ENCODE data around the gene FEZF2. TPM values are rescaled to one million over a fixed set of nuclear protein-coding genes. Genes with fewer than 3 reads are reported as not detected.

FEZF2 gene
- total RNA-seq, 2 experiments from 2014 or later, result not detected

DNA sequence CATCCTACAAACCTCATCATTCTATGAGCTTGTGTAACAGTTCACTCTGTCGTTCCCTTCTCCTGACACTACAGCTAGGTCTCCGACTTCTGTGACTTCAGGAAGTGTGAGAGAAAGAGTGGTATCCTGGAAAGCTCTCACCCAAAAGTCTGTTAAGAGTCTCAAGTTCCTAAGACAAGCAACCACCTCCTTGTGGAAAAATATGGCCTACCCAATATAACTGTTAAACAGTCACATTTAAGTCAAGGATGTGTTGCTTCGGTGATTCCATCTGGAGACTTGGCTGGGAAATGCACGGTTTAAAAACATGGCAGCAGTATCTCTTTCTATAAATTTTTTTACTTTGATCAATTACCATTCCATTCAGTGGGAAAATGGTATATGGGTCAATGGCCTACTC is 13.8 kb downstream of the FEZF2 start:
- no peak overlapping the region for H3K27ac Mint-ChIP-seq
- H3K9me3 Mint-ChIP-seq, result no peaks in the 10 kb centered on the region
- no peaks in the 10 kb centered on the region for H3K36me3 Mint-ChIP-seq
- H3K27me3 Mint-ChIP-seq, result peaks cover 1% of the 10 kb centered on the region
- intact Hi-C loops (cut with micrococcal nuclease), result no loop called here
- no peaks in the 10 kb centered on the region for H3K4me1 Mint-ChIP-seq (ENCODE audit: low read depth)
- no peak overlapping the region for H3K4me3 Mint-ChIP-seq
- ChIA-PET POLR2A (no interaction called here), CTCF (interaction anchor here (0.7 kb wide), 1 partner anchor 30 kb away, joined by 3 read pairs; no protein-coding TSS in a partner anchor)
- DNase-seq, result no peak

DNA sequence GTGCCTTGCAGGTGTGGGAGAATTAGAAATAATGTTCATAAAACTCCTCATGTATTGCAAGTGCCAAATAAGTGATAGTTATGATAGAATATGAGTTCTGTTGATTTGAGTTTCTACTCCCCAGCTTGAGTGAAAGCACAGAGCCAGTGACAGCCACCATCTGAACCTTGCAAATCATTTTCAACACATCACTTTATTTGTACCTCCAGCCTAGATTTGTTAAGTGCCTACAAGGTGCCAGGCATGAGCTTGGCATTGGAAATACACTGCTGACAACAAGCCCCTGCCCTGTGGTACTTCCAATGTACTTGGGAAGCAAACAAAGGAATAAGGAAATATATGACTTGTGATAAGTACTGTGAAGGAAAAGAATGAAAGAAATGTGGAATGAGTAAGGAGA is 17.0 kb downstream of the FEZF2 start:
- Mint-ChIP-seq H3K4me1 (ENCODE audit: low read depth) (no peaks in the 10 kb centered on the region), H3K27ac (no peak overlapping the region), H3K4me3 (no peak overlapping the region), H3K36me3 (no peaks in the 10 kb centered on the region), H3K9me3 (no peaks in the 10 kb centered on the region), H3K27me3 (peaks cover 6% of the 10 kb centered on the region)
- POLR2A ChIA-PET, result no interaction called here
- no peak for DNase-seq
- CTCF ChIA-PET, result no interaction called here
- intact Hi-C loops (cut with micrococcal nuclease), result no loop called here

DNA sequence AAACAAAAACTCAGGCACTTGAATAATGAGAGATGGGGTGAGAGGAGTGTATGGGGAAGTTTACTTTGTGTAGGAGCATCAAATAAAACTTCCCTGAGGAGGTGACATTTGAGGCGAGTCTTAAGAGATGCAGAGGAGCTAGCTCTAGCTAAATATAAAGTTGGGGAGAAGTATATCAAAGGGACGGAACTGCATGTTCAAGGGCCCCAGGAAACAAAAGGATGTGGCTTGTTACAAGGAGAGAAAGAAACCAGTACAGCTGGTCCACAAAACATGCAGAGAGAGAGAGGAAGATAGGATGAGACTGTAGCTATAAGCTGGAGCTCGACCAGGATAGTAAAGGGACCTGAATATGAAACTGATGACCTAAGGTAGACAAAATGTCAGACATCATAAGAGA is 17.6 kb downstream of the FEZF2 start:
- intact Hi-C loops (cut with micrococcal nuclease), result no loop called here
- H3K9me3 Mint-ChIP-seq, result no peaks in the 10 kb centered on the region
- H3K4me3 Mint-ChIP-seq, result no peak overlapping the region
- CTCF ChIA-PET, result no interaction called here
- no peaks in the 10 kb centered on the region for H3K36me3 Mint-ChIP-seq
- peaks cover 8% of the 10 kb centered on the region for H3K27me3 Mint-ChIP-seq
- POLR2A ChIA-PET, result no interaction called here
- no peak for DNase-seq
- H3K4me1 Mint-ChIP-seq (ENCODE audit: low read depth), result no peaks in the 10 kb centered on the region
- no peak overlapping the region for H3K27ac Mint-ChIP-seq

DNA sequence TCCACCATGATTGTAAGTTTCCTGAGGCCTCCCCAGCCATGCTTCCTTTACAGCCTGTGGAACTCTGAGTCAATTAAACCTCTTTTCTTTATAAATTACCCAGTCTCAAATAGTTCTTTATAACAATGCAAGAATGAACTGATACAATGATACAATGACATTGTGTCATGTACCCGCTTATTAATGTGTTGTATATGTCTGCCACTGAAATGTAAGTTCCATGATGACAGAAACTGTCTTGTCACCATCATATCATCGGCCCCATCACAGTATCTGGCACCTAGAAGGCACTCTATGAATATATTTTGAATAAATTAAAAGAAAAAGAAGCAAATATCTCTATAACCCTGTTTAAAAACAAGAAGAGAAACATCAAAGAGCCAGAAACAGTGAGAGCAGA is 29.6 kb downstream of the FEZF2 start:
- CTCF ChIA-PET, result no interaction called here
- Mint-ChIP-seq H3K4me1 (ENCODE audit: low read depth) (no peaks in the 10 kb centered on the region), H3K27me3 (peaks cover 9% of the 10 kb centered on the region), H3K4me3 (no peak overlapping the region), H3K9me3 (no peaks in the 10 kb centered on the region), H3K36me3 (no peaks in the 10 kb centered on the region), H3K27ac (no peak overlapping the region)
- no peak for DNase-seq
- POLR2A ChIA-PET, result no interaction called here
- intact Hi-C loops (cut with micrococcal nuclease), result no loop called here

DNA sequence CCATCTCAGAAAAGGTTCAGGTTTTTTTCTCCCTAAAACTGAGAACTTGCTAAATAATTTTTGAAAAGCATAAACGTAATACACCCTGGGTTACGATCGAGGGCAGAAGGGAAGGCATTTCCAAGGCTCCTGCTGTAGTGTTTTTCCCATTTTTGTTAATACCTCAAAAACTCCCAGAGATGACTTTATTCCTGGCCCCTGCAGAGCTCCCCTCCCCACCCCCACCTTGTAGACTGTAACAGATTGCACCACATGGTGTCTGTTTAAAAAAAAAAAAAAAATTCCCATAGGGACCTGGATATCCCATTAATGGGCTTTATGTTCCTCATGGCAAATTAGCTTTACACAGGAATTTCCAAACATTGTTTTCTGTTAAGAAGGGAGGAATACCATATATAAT is 38.2 kb downstream of the FEZF2 start:
- DNase-seq, result no peak
- Mint-ChIP-seq H3K27me3 (no peaks in the 10 kb centered on the region), H3K36me3 (no peaks in the 10 kb centered on the region), H3K9me3 (no peaks in the 10 kb centered on the region), H3K4me3 (no peak overlapping the region), H3K4me1 (ENCODE audit: low read depth) (no peaks in the 10 kb centered on the region), H3K27ac (no peak overlapping the region)
- POLR2A ChIA-PET, result no interaction called here
- CTCF ChIA-PET, result no interaction called here
- intact Hi-C loops (cut with micrococcal nuclease), result no loop called here

DNA sequence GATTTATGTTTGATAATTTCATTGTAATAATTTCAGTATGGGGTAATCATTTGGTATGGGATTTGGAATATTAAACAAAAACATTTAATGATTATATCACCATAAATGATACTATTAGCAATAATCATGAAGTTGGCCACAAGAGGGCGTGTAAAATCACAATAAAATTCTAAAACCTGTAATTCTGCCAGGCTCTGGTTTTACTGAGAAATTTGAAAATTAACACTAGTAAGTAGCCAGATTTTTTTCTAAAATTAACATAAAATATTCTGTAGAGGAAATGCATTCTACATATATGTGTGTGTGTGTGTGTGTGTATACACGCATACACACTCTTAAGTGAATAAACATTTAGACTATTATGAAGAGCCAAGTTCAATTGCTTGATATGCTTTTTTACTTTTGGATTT is 40.5 kb downstream of the FEZF2 start:
- H3K36me3 Mint-ChIP-seq, result no peaks in the 10 kb centered on the region
- no peaks in the 10 kb centered on the region for H3K9me3 Mint-ChIP-seq
- no peak overlapping the region for H3K27ac Mint-ChIP-seq
- no peaks in the 10 kb centered on the region for H3K4me1 Mint-ChIP-seq (ENCODE audit: low read depth)
- CTCF ChIA-PET, result interaction anchor here (0.5 to 1.3 kb wide), 4 partner anchors 128 to 225 kb away, joined by 3 to 4 read pairs (median 3); no protein-coding TSS in a partner anchor
- H3K27me3 Mint-ChIP-seq, result no peaks in the 10 kb centered on the region
- no peak for DNase-seq
- POLR2A ChIA-PET, result no interaction called here
- H3K4me3 Mint-ChIP-seq, result no peak overlapping the region
- intact Hi-C loops (cut with micrococcal nuclease), result loop anchor here (2.0 kb wide), 1 partner anchor 226 kb away; no protein-coding TSS in a partner anchor

DNA sequence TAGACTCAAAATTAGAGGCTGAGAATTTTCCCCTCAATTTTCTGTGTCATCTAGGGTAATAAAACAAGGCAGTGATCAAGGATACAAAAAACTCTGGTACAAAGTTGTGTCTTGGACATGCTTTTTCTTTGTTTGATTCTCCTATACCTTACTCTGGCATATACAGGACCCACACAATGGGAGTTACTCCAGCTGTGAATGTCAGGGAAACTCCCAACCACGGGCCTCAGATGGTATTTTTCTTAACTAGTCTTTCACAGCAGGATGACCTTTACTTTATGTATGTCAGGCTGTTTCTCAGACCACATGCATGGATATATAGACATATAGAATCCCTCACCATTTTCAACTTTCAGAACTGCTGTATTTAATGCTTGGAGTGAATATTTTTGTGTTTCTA is 41.3 kb downstream of the FEZF2 start:
- Mint-ChIP-seq H3K9me3 (no peaks in the 10 kb centered on the region), H3K4me3 (no peak overlapping the region), H3K27me3 (no peaks in the 10 kb centered on the region), H3K4me1 (ENCODE audit: low read depth) (no peaks in the 10 kb centered on the region), H3K27ac (no peak overlapping the region), H3K36me3 (no peaks in the 10 kb centered on the region)
- POLR2A ChIA-PET, result no interaction called here
- DNase-seq, result no peak
- CTCF ChIA-PET, result interaction anchor here (0.7 to 1.3 kb wide), 4 partner anchors 9 to 226 kb away, joined by 3 to 4 read pairs (median 3); no protein-coding TSS in a partner anchor
- intact Hi-C loops (cut with micrococcal nuclease), result loop anchor here (2.0 kb wide), 1 partner anchor 227 kb away; no protein-coding TSS in a partner anchor

DNA sequence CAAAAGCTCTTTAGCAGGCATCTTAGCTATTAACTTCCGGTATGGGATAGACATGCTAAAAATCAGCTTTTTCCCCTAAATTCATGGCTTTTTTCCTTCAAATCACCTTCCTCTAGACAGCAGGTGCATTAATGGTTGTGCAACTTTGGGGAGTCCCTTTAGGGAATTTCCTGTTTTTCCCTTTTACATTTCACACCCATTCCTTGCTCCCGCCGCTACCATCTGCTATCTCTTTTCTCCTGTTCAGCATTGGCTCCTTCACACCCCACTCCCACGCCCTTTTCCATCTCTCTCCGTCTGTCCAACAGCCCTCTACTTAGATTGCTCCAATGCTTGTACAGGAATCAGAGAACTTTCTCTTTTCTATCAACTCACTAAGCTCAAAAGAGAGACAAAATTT is 43.4 kb downstream of the FEZF2 start:
- intact Hi-C loops (cut with micrococcal nuclease), result no loop called here
- Mint-ChIP-seq H3K27me3 (no peaks in the 10 kb centered on the region), H3K36me3 (no peaks in the 10 kb centered on the region), H3K4me1 (ENCODE audit: low read depth) (no peaks in the 10 kb centered on the region), H3K9me3 (no peaks in the 10 kb centered on the region), H3K4me3 (no peak overlapping the region), H3K27ac (no peak overlapping the region)
- ChIA-PET POLR2A (no interaction called here), CTCF (interaction anchor here (1.1 kb wide), 1 partner anchor 8 kb away, joined by 3 read pairs; no protein-coding TSS in a partner anchor)
- DNase-seq, result no peak

DNA sequence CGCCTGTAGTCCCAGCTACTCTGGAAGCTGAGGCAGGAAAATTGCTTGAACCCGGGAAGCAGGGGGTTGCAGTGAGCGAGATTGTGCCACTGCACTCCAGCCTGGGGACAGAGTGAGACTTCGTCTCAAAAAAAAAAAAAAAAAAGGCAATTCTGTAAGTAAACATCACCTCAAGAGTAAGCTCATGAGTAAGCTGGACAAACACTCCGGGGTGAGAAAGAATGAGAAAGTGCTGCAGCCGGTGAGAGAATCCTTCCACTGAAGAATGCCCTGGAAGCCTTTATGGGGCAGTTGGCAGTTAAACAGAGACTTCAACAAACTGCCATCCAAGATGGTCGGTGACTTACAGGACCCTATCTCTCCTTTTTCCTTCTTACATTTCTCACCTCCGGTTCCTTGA is 47.5 kb downstream of the FEZF2 start:
- no peaks in the 10 kb centered on the region for H3K4me1 Mint-ChIP-seq (ENCODE audit: low read depth)
- DNase-seq, result no peak
- H3K27me3 Mint-ChIP-seq, result no peaks in the 10 kb centered on the region
- intact Hi-C loops (cut with micrococcal nuclease), result no loop called here
- H3K9me3 Mint-ChIP-seq, result no peaks in the 10 kb centered on the region
- no peak overlapping the region for H3K4me3 Mint-ChIP-seq
- H3K27ac Mint-ChIP-seq, result no peak overlapping the region
- CTCF ChIA-PET, result no interaction called here
- peaks cover 1% of the 10 kb centered on the region for H3K36me3 Mint-ChIP-seq
- POLR2A ChIA-PET, result no interaction called here

DNA sequence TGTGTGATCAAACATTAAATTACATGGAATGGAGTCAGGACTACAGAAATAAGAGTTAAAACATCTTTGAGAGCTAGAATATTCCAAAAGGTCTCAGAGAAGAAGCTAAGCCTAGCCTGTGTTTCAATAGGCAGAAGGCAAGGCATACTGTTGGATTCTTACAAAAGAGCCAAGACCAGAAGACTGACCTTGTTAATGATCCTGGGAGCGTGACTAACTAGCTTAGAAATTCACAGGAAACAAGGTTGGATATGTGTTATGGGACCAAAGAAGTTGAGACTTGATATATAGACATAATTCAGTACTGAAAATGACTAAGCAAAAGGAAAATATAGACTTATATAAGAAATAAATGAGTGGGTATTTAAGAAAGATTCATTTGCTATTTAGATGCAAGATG is 50.1 kb downstream of the FEZF2 start:
- CTCF ChIA-PET, result interaction anchor here (0.8 to 1.2 kb wide), 2 partner anchors 9 to 122 kb away, joined by 3 read pairs; no protein-coding TSS in a partner anchor
- POLR2A ChIA-PET, result no interaction called here

More for the DNA sequence above, 50.1 kb downstream of the FEZF2 start:
- Mint-ChIP-seq H3K4me3 (no peak overlapping the region), H3K27me3 (peaks cover 11% of the 10 kb centered on the region), H3K36me3 (peaks cover 16% of the 10 kb centered on the region), H3K9me3 (peaks cover 11% of the 10 kb centered on the region), H3K27ac (no peak overlapping the region), H3K4me1 (ENCODE audit: low read depth) (peaks cover 9% of the 10 kb centered on the region)
- DNase-seq, result no peak
- intact Hi-C loops (cut with micrococcal nuclease), result no loop called here
